GM18951 (cell line): ENCODE data around the gene RTP5.

Source experiments
- POLR2A ChIP-seq: IDR thresholded peaks from 4 replicates; pipeline ENCODE4 v1.6.1; 2011; ENCODE audit warnings: mild to moderate bottlenecking; ENCODE audit not compliant: insufficient read length, insufficient read depth; ENCODE audit errors: extremely low read depth
- in situ Hi-C: fragments of 300-500 bp; cut with MboI; formaldehyde crosslinking; loops from one replicate; pipeline ENCODE4 v1.12.0; 2022; ENCODE audit warnings: low sequenced_read_pairs, mixed read lengths, inconsistent platforms; ENCODE audit not compliant: unreplicated experiment

RTP5 gene

DNA sequence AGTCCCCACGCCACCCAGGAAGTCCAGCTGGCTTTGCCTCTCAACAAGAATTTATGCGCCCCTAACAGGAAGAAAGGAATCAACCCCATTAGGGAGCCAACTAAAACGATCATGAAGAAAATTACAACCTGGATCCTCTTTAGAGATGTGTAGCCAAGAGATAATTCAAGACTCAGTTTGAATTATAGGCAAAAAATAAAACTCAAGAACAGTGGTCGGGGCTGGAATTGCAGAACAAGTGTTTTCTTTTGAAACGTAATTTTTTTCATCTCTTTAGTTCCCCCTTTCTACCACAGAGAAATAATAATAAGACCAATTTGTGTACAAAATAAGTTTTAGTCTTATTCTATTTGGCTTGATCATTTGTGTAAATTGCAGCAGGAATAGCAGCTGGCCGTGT lies 33.2 kb upstream of the RTP5 start:
- in situ Hi-C loops: no loop called here

DNA sequence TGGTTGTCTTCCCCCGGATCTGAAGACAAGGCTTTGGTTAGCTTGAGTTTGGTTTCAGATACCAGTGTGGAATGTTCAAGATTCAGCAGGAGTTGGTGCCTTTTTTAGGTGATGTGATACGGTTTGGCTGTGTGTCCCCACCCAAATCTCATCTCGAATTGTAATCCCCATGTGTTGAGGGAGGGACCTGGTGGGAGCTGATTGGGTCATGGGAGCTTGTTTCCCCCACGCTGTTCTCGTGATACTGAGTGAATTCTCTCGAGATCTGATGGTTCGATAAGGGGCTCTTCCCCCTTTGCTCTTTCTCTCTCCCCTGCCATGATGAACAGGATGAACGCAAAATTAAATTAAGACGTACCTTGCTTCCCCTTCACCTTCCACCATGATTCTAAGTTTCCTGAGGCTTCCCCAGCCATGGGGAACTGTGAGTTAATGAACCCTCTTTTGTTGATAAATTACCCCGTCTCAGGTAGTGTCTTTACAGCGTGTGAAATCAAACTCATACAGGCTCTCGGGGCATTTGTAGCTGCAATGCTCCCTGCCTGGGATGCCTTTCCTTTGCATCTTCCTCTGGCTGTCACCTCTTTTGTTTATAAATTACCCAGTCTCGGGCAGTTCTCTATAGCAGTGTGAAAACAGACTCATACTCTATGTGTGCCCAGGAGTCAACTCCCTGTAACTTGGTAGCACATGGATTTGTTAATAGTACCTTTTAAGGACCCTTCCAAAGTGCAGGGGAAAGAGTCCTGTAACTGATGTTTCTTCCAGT lies 32.1 kb upstream of the RTP5 start:
- in situ Hi-C loops: no loop called here
- TF ChIP-seq POLR2A: no peak

More for the DNA sequence above, 33.2 kb upstream of the RTP5 start:
- no peak for TF ChIP-seq POLR2A

DNA sequence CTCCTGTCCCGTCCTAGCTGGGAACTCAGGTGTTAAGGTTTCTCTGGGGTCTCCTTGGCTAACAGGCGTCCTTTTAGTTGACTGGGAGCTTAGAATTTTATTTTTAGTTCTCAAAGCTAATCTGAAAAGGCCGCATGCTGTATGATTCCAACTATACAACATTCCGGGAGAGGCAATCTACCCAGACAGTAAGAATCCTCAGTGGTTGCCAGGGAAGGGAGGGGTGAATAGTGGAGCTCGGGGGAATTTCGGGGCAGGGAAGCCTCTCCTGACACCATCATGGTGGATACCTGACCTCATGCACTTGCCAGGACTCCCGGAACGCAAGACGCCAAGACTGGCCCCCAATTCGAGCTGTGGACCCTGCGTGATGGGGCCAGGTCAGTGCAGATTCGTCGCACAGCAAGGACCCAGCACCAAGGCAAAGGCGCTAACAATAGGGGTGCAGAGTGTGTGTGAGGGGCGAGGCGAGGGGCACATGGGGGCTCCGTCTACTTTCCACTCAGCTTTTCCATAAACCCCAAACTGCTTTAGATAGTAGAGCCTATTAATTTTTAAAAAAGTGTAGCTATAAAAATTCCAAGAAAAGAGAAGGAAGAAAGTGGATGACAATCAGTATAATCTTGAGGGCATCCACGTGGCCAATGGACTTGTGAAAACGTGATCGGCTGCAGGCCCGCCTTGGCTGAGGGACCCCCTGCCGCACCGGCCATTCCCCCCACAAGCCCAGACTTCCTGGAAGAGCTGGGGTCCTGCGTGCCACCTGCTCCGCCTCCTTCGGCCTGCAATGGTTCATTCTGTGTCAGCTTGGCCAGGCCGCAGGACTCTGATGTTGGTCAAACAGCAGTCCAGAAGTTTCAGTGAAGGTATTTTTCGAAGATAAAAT lies 28.1 kb upstream of the RTP5 start:
- in situ Hi-C loops: no loop called here
- no peak for TF ChIP-seq POLR2A

DNA sequence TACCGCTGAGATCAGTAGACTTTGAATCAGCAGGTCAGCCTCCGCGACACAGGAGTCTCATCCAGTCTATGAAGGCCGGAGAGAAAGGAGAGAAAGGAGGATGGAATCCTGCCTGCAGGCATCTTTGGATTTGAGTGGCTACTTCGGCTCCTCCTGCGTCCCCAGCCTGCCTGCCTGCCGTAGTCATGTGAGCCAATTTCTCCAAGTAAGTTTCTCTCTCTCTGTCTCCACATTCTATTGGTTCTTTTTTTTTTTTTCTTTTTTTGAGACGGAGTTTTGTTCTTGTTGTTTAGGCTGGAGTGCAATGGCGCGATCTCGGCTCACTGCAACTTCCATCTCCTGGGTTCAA lies 27.5 kb upstream of the RTP5 start:
- TF ChIP-seq POLR2A: no peak
- in situ Hi-C loops: no loop called here

DNA sequence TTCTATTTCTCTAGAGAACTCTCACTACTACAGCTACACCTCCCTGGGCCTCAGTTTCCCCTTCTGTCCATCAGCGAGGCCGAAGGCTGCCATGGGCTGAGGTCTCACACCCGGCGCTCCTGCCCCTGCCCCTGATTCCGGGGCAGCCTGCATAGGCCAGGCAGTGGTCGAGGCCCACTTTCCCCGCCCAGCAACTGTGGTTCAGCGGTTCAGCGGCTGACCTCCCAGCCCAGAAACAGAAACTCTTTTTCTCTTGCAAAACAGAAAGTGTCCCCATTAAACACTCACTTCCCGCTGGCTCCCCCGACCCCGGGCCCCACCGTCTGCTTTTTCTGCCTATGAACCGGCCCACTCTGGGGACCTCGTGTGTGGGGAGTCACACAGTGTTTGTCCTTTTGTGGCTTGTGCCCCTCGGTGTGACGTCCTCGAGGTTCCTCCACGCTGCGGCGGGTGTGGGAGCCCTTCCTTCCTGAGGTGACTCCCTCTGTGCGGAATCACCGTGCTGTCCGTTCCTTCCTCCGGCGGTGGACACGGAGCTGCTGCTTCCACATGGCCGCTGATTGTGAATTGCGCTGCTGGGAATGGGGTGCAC lies 26.8 kb upstream of the RTP5 start:
- TF ChIP-seq POLR2A: peak; percentile 29
- in situ Hi-C loops: no loop called here

DNA sequence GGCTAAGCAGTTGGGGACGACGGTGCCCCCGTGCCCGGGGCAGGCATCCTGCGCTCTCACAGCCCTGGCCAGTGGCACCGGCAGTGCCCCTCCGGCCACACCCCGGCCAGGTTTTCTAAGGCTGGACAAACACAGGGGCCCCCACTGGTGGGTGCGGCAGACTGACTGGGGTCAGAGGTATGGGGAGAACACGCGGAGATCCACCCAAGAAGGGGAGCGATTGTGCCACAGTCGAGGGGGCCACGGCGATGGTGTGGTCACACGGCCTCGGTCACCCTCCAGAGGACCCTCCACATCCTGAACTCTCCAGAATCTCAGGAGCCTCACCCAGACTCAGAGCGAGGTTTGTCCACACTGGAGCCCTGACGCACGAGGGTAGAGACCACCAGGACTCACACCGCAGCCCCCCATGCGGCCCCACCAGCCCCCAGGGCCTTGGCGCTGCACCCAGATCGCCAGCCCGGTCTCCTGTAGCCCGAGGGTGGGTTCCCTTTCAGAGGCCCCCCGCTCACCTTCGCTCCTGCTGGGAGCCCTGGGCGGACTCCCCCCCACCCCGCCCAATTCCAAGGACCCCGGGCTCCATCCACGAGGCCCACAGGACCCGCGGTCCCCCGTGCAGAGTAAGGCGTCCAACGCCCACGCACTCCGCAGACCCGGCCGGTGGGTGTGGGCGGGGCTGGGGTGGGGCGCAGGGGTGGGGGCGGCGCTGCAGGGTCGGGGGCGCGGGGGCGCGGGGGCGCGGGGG lies 26.0 kb upstream of the RTP5 start:
- TF ChIP-seq POLR2A: no peak
- in situ Hi-C loops: no loop called here

DNA sequence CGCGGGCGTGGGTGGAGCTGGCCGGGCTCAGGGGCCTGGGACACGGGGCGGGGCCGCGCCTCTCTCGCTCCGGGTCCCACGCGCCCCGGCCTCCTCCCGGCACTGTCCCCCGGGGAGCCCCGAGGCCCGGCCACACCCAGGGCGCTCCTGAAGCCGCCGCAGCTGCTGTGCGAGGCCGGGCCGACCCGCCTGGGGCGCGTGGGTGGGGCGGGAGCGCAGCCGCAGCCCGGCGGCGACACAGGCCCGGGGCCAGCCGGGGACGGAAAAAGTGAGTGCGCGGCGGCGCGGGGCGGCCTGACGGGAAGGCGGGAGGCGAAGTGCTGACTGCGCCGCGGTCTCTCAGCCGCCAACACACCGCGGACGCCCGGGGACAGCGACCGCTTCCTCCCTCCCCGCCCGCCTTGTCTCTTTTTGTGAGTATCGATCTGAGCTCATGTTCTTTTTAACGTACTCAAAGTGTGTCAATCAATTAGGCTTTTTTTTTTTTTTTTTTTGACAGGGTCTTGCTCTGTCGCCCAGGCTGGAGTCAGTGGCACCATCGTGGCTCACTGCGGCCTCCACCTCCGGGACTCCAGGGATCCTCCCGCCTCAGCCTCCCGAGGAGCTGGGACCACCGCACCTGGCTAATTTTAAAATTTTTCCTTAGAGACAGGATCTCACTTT lies 25.3 kb upstream of the RTP5 start:
- in situ Hi-C loops: no loop called here
- peak; percentile 45 for TF ChIP-seq POLR2A

DNA sequence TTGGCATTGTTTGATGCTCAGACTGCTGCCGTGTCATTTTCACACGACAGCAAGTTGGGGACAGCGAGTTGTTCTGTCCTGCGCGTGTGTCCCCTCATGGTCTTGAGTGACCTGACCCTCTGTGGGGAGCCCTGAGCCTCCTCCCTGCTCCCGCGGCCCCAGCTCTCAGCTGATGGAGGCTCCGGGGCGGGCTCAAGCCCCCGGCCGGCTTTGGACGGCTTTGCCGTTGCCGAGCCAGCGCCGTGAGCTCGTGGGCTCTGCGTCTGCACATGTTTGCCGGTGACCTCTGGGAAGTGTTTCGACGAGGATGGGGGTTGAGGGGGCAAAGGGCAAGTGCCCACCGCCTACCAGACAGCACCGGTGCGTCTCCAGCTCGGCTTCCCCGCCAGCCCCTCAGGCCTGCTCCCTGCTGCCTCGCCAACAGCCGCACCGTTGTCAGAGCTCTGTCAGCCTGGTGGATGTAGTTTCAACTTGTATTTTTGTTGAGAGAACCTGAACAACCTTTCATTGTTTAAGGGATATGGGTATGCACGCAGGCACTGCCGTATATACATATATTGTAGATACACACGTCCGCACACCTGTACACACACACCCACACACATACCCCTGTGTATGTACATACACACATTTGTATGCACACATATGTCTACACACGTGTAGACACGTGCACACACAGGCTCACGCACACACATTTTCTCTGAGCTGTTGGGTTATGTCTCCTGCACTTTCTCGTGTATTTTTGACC lies 24.5 kb upstream of the RTP5 start:
- in situ Hi-C loops: no loop called here
- no peak for TF ChIP-seq POLR2A

DNA sequence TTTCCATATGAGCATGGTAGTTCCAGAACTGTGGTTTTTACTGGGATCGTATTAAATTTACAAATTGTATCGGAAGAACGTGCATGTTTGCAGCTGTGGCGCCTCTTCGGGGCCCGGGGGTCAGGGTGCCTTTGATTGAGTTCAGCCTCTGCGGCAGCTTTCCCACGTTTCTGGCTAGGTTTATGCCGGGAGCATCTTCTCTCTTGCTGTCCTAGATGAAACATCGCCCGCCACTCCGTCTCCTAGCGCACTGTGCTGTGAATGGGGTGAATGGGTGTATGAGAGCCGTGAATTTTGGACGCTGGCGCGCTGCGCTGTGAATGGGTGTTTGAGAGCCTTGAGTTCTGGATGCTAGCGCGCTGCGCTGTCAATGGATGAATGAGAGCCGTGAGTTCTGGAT lies 23.1 kb upstream of the RTP5 start:
- in situ Hi-C loops: no loop called here
- TF ChIP-seq POLR2A: no peak

DNA sequence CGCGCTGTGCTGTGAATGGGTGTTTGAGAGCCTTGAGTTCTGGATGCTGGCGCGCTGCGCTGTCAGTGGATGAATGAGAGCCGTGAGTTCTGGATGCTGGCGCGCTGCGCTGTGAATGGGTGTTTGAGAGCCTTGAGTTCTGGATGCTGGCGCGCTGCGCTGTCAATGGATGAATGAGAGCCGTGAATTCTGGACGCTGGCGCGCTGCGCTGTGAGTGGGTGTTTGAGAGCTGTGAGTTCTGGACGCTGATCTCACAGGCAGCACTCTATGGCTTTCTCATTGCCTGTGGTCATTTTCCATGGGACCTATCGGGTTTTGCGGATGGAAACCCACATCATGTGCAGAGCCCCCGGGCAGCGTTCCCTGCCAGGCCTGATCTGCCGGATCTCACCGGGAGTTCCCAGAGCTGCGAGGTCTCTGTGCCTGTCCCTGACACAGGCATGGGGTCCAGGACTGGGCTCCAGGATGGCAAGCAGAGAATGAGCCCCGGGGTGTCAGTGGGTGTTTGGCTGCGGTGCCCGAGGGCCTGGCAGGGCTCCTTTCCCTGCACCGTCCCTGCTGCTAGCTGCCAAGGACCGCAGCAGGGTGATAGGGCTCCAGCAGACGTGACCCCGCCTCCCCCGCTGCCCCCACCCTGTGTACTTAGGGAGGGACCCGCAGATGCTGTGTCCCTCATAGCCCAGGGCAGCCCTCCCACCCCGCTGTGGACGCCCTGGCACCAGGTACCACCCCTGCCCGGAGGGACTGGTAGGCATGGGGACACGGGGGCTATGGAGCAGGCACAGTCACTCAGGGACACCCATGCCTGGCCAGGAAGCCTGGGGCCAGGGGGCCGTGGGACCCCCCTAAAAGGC lies 20.5 kb upstream of the RTP5 start:
- no peak for TF ChIP-seq POLR2A
- in situ Hi-C loops: no loop called here
